GM19025 (cell line): ENCODE results near the gene TOR1B.
"Not testable (repeated sequence)": the region's sequence is repeated elsewhere in the genome, so short reads cannot be mapped to it uniquely, and the experiment has no call there.

Experiments
- ATAC-seq: cut with Tn5 transposase; IDR thresholded peaks from one replicate; pipeline ENCODE4 v1.9.1; 2021; ENCODE audit warnings: mild to moderate bottlenecking, low read depth, moderate library complexity; ENCODE audit not compliant: unreplicated experiment

The TOR1B gene

GRCh38 chr9:129802833-129803675 lies at the start of gene TOR1B:
TSS of gene TOR1B (plus strand) at chr9:129803184. CDS start at chr9:129803213, 29 bp downstream.
- ATAC-seq, result peak; percentile 88

DNA sequence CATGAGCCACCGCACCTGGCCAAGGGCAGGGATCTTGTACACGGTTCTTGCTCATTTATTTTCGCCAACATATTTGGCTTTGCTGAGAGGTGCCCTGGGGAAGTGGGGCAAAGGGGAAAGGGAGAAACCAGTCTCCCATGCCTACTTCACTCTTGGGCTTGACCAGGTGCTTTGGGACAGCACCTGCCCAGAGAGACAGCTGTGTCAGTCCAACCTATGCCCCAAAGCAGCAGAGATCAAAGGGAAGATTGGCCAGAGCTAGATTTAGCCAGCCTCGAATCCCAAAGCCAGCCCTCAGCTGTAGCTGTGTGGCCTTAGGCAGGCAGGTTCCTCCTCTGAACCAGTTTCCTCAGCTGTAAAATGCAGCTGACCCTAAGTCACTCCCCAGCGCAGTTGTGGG lies 47.8 kb upstream of the TOR1B start:
- no peak for ATAC-seq

- ATAC-seq, result no peak
Observed at GRCh38 chr9:129756191-129756590, 46.8 kb upstream of the TOR1B start.

DNA sequence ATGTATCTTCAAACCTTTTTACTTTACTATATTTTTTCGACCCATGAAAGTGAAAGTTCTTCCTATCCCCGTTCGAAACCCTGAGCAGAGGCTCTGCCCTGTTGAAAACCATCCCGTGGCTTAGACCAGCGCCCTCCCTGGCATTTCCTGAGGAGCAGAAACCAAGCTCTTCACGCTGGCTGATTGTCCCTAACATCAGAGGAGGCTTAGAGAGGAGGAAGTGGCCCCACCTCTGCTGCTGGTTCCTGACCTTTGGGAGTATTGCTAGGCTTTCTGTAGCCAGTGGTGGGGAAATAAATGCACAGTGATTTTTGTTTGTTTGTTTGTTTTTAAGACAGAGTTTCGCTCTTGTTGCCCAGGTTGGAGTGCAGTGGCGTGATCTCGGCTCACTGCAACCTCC lies 45.9 kb upstream of the TOR1B start:
- no peak for ATAC-seq

DNA sequence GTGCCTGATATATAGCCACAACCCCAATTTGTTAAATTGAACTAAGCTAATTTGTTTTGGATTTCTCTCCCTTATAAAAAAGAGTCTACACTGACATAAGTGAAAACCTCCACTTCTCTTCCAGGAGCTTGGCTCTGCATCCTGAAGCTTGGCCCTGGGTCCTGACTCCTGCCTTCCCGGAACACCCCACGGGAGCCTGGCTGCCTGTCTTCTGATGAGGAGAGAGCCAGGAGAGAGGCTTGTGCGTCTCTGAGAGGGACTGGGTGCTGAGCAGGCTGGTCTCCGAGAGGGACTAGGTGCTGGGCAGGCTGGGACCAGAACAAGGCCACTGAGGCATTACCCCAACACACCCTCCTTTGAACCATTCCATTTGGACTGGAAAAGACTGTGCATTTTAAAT lies 43.7 kb upstream of the TOR1B start:
- no peak for ATAC-seq

DNA sequence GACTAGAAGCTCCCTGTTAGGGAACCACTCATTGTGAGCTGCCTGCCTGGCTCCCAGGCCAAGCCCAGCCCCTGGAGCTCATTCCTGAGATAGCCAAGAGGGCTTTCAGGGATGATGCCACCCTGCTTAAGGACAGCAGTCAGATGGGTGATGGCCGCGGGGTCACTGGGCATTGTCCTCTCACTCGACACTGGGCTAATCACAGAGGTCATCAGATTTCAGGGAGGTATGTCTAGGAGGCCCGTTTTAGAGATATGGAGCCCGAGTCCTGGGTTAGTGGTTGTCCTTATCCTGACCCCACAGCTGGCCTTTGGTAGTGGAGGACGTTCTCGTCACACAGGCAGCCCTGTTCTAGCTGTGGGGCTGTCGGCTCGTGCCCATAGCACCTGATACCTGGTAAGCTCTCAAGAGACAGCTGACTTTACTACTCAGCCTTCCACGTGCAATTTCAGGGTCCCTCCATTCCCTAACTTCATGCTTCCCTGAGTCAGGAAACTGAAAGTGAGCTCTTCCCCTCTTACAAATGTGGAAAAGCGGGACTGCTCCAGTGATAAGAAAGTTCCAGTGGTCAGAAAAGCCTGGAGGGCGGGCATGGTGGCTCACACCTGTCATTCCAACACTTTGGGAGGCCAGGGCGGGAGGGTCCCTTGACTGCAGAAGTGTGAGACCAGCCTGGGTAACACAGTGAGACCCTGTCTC lies 43.0 kb upstream of the TOR1B start:
- ATAC-seq, result no peak

- not testable (repeated sequence) for ATAC-seq
Observed at GRCh38 chr9:129760784-129761183, 42.2 kb upstream of the TOR1B start.

DNA sequence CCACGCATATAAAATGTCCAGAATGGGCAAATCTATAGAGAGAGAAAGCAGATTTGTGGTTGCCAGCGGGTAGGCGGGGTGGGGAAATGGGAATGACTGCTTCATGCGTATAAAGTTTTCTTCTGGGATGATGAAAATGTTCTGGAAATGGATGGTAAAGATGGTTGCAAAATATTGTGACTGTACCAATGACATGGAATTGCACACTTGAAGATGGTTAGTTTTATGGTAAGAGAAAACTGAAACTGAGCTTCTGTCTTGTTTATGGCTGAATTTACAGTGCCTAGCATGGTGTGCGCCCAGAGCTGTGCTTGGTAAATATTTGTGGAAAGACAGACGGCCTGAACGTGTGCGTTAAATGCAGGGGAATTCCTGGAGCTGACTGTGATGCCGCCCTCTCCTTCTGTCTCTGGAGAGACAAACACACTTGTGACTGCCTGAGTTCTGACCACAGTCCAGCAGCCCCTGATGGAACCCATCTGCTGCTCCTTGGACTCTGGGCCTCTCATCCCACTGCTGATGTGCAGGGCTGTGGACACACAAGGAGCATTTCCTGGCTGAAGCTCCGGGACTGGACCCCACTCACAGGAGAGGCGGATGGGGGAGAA lies 41.6 kb upstream of the TOR1B start:
- no peak for ATAC-seq

DNA sequence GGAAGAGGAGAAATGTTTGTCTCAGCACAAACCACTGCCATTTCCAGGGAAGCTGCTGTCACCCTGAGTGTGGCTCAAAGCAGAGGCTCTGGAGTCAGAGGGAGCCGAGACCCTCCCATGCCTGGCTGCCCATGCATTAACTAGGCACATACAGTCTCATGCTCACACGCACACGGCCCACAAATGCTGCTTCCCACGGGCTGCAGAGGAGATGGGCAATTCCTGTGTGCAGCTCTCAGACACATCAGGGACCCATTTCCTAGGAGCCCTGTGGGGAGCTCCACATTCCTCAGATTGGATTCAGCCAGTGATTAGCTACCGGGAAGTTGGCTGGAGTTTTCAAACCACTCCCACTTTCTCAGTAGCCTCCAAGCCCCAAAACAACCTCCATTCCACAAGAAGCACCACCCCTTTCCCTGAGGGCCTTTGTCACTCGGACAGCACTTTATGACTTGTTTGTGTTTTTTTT lies 41.0 kb upstream of the TOR1B start:
- ATAC-seq, result no peak

DNA sequence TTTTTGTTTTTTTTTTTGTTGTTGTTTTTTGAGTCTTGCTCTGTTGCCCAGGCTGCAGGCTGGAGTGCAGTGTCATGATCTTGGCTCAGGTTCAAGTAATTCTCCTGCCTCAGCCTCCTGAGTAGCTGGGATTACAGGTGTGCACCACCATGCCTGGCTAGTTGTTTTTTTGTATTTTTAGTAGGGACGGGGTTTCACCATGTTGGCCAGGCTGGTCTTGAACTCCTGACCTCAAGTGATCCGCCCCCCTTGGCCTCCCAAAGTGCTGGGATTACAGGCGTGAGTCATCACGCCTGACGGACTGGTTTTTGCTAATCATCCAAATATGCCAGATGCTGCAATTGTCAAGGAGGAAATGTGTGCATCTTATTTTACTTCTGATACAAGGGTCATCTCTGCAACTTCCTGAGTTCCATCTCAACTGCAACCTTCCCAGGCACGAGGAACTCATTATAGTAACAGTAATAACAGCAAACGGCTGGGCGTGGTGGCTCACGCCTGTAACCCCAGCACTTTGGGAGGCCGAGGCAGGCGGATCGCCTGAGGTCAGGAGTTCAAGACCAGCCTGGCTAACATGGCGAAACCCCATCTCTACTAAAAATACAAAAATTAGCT lies 40.5 kb upstream of the TOR1B start:
- not testable (repeated sequence) for ATAC-seq

DNA sequence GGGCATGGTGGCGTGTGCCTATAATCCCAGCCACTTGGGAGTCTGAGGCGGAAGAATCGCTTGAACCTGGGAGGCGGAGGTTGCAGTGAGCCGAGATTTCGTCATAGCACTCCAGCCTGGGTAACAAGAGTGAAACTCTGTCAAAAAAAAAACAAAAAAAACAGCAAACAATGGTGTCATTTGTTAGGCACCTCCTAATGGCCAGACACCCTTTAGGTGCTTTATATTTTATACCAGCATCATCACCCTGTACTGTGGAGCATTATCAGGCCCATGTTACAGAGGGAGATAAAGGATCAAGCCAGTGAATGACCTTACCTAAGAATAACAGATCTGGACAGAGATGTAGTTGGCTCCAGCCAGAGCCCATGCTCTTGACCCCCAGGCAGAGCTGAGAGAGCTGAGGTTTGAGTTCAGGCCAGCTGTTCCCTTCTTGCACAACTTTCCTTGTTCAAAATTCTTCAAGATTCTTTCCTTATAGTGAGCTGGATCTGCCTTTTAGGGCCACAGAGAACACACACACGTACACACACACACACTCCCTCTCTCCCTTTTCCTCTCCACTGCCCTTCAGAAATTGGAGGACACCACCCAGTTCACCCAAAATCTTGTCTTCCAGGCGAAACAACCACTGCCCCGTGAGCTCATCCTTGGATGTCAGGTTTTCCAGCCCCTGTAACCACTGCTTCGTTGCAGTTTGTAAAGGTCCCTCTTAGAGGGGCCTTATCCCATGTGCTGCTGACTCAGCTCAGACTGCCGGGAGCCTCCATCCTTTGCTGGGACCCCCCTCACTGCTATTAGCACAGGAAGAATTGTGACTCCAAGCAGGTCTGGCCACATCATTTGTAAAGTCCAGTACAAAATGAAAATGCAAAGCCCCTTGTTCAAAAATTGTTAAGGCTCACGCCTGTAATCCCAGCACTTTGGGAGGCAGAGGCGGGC lies 39.7 kb upstream of the TOR1B start:
- no peak for ATAC-seq

DNA sequence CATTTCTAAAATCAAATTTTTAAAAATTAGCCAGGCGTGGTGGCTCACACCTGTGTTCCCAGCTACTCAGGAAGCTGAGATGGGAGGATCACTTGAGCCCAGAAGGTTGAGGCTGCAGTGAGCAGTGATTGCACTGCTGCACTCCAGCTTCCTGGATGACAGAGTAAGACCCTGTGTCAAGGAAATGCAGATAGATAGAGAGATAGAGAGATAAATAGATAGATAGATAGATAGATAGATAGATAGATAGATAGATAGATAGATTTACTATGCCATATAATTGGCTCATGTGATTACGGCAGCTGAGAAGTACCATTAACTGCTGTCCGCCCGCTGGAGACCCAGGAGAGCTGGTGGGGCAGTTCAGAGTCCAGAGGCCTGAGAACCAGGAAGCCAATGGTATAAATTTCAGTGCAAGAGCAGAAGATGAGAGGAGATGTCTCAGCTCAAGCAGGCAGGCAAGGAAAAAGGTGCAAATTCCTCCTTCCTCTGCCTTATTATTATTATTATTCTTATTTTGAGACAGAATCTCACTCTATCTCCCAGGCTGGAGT lies 37.1 kb upstream of the TOR1B start:
- ATAC-seq, result no peak

GRCh38 chr9:129768486-129768885 lies 34.5 kb upstream of the TOR1B start:
- no peak for ATAC-seq

- no peak for ATAC-seq
Observed at GRCh38 chr9:129769669-129770068, 33.3 kb upstream of the TOR1B start.

GRCh38 chr9:129770741-129771140 lies 32.2 kb upstream of the TOR1B start:
- no peak for ATAC-seq

- no peak for ATAC-seq
Observed at GRCh38 chr9:129773262-129774048, 29.5 kb upstream of the TOR1B start.

DNA sequence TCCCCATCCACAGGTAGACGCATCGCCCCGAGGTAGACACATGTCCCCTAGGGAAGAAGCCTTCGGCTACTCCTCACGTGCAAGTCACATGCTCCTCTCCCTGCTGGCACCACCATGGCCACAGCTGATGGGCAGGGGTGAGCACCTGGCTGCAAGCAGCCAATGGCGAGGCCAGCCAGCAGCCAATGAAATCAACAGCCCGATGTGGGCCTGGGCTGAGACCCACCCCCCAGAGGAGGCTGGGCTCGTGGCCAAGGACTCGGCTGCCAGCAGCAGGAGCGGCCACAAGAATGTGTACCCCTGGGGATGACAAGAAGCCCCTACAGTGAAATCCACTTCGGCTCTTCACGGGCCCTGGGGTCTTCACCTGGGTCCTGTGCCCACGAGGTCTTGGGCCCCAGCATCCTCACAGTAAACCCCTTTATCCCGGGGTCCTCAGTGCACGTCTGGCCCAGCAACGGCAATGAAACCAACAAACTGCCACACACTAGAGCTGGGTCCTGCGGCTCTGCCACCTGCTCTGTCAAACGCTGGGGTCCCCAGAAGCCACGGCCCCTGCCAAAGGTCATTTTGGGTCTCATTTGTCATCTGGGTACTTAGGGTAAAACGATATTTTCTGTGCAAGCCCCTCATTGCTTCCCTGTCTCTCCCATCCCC lies 28.1 kb upstream of the TOR1B start:
- no peak for ATAC-seq

- ATAC-seq, result no peak
Observed at GRCh38 chr9:129775448-129775798, 27.6 kb upstream of the TOR1B start.
